ENCODE measurements around the gene ERC2.

DNA sequence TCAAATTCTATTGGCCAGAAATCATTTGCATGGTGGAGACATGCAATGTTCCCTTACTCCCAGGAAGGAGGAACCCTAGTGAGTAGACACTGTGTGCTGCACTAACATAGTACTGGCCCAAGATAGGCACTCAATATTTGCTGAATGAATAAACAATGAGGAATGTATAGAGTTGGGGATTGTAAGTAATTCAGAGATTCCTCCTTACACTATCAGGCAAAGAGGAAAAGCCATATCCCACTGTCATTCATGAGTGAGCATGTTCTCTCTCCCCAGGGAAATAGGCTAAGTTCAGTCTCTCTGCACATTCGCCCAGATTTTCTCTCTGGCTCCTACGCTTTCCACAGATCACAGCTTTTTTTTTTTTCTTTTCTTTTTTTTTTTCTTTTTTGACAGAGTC is 826.3 kb downstream of the ERC2 start:
- TF ChIP-seq, protein P1, sequence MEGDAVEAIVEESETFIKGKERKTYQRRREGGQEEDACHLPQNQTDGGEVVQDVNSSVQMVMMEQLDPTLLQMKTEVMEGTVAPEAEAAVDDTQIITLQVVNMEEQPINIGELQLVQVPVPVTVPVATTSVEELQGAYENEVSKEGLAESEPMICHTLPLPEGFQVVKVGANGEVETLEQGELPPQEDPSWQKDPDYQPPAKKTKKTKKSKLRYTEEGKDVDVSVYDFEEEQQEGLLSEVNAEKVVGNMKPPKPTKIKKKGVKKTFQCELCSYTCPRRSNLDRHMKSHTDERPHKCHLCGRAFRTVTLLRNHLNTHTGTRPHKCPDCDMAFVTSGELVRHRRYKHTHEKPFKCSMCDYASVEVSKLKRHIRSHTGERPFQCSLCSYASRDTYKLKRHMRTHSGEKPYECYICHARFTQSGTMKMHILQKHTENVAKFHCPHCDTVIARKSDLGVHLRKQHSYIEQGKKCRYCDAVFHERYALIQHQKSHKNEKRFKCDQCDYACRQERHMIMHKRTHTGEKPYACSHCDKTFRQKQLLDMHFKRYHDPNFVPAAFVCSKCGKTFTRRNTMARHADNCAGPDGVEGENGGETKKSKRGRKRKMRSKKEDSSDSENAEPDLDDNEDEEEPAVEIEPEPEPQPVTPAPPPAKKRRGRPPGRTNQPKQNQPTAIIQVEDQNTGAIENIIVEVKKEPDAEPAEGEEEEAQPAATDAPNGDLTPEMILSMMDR (IDR thresholded peaks at IDR 0.05) = no peak
- TF ChIP-seq POLR2AphosphoS5 (IDR thresholded peaks at IDR 0.05) = no peak
- TF ChIP-seq POLR2A (IDR thresholded peaks at IDR 0.05) = no peak
